Left ventricle myocardium superior (tissue), 1 donor: ENCODE results near the gene COQ9. TPM values are rescaled to one million over a fixed set of nuclear protein-coding genes. Genes with fewer than 3 reads are reported as not detected.

ENCODE experiments used
- ATAC-seq: fragments of 200-7000 bp; cut with Tn5 transposase; one replicate; pipeline ENCODE4 v1.9.1; 2020; ENCODE audit warnings: mild to moderate bottlenecking, moderate library complexity
- DNase-seq: peaks from one replicate; pipeline ENCODE4 v3.0.0-alpha.2; 2020
- intact Hi-C: fragments of 100-400 bp; cut with micrococcal nuclease; formaldehyde crosslinking; loops from one replicate; pipeline ENCODE4 v1.11.0; 2022
- total RNA-seq: library from RNA; stranded (reverse); fragmentation: NEBNext Ultra II Directional; extraction: Animal tissue kit (Norgen Biotek cat#: 25700); gene quantifications from one replicate; pipeline ENCODE4 v1.2.1, GENCODE V29; 2021
- donor health status: DM: no; HTN: yes; CAD: no; lungs with severe emphysema.

Gene COQ9
- total RNA-seq, 1 donor from 2014 or later: 205 TPM

- intact Hi-C loops: no loop called here
- DNase-seq: no peak
- ATAC-seq: no peak
Observed at GRCh38 chr16:57503366-57503765, 56.1 kb downstream of the COQ9 start.

- no peak for DNase-seq
Observed at GRCh38 chr16:57504001-57504400, 56.7 kb downstream of the COQ9 start.

GRCh38 chr16:57504491-57504890, 57.2 kb downstream of the COQ9 start:
- intact Hi-C loops: no loop called here
- DNase-seq (no peak), ATAC-seq (no peak)

More at GRCh38 chr16:57504001-57504400, 56.7 kb downstream of the COQ9 start:
- no peak for ATAC-seq
- intact Hi-C loops: no loop called here

- intact Hi-C loops: no loop called here
- no peak for DNase-seq
Observed at GRCh38 chr16:57505169-57505568, 57.9 kb downstream of the COQ9 start.

GRCh38 chr16:57507136-57508034, 60.1 kb downstream of the COQ9 start:
- intact Hi-C loops: no loop called here
- DNase-seq: no peak

More at GRCh38 chr16:57505169-57505568, 57.9 kb downstream of the COQ9 start:
- no peak for ATAC-seq

GRCh38 chr16:57508035-57508425, 60.8 kb downstream of the COQ9 start:
- intact Hi-C loops: no loop called here
- no peak for DNase-seq
- ATAC-seq: no peak

More at GRCh38 chr16:57507136-57508034, 60.1 kb downstream of the COQ9 start:
- no peak for ATAC-seq

GRCh38 chr16:57509231-57509923, 62.1 kb downstream of the COQ9 start:
- intact Hi-C loops: no loop called here
- DNase-seq (no peak), ATAC-seq (peak; percentile 56)

- ATAC-seq (no peak), DNase-seq (no peak)
- intact Hi-C loops: loop anchor here (10.0 kb wide), 1 partner anchor 45 kb away; the partner anchor contains the start of gene POLR2C
Observed at GRCh38 chr16:57510016-57510871, 63.0 kb downstream of the COQ9 start.

Other genes with a start within 250 kb of the COQ9 start
- 60.3 TPM for gene ARL2BP, start 202.2 kb upstream of the COQ9 start, total RNA-seq
- 3.1 TPM for gene PLLP, start 162.8 kb upstream of the COQ9 start, total RNA-seq
- gene CCL22, start 88.7 kb upstream of the COQ9 start, total RNA-seq: not detected
- gene CX3CL1, start 75.0 kb upstream of the COQ9 start, total RNA-seq: 11.7 TPM
- not detected for gene CCL17, start 42.7 kb upstream of the COQ9 start, total RNA-seq
- gene CIAPIN1, start 94 bp upstream of the COQ9 start, total RNA-seq: 52.2 TPM
- gene POLR2C, start 15.2 kb downstream of the COQ9 start, total RNA-seq: 37.3 TPM
- 9.1 TPM for gene DOK4, start 39.0 kb downstream of the COQ9 start, total RNA-seq
- gene CCDC102A, start 89.1 kb downstream of the COQ9 start, total RNA-seq: 13.2 TPM
- not detected for gene ADGRG5, start 95.2 kb downstream of the COQ9 start, total RNA-seq
- gene ADGRG1, start 181.2 kb downstream of the COQ9 start, total RNA-seq: 18.6 TPM
- 0.82 TPM for gene ADGRG3, start 220.8 kb downstream of the COQ9 start, total RNA-seq
- gene DRC7, start 247.3 kb downstream of the COQ9 start, total RNA-seq: not detected